ENCODE results near the gene PRSS27. TPM values are rescaled to one million over a fixed set of nuclear protein-coding genes. Genes with fewer than 3 reads are reported as not detected.
"Not testable (repeated sequence)": the region's sequence is repeated elsewhere in the genome, so short reads cannot be mapped to it uniquely, and the experiment has no call there.

The PRSS27 gene
- total RNA-seq, 1 donor from 2014 or later: 0.30 TPM

GRCh38 chr16:2669587-2669986 lies 50.4 kb downstream of the PRSS27 start:
- intact Hi-C loops (cut with DNase I); ATAC-seq (ENCODE audit: poor library complexity); DNase-seq: not testable (repeated sequence)

- DNase-seq; ATAC-seq (ENCODE audit: poor library complexity); intact Hi-C loops (cut with DNase I): not testable (repeated sequence)
These were observed 53.4 kb downstream of the PRSS27 start for GRCh38 chr16:2666671-2667070.

- ATAC-seq (ENCODE audit: poor library complexity) (no peak), DNase-seq (no peak)
- intact Hi-C loops (cut with DNase I): no loop called here
These were observed 55.4 kb downstream of the PRSS27 start for GRCh38 chr16:2664574-2664982.

GRCh38 chr16:2663553-2664546 lies 56.2 kb downstream of the PRSS27 start:
- ATAC-seq (ENCODE audit: poor library complexity): peak; percentile 47
- no peak for DNase-seq
- intact Hi-C loops (cut with DNase I): no loop called here

Other genes with a start within 250 kb of the PRSS27 start
- 0.19 TPM for gene NTN3, start 248.9 kb downstream of the PRSS27 start, total RNA-seq
- gene TBC1D24, start 245.1 kb downstream of the PRSS27 start, total RNA-seq: 11.8 TPM
- gene ATP6V0C, start 206.3 kb downstream of the PRSS27 start, total RNA-seq: 129 TPM
- gene AMDHD2, start 199.9 kb downstream of the PRSS27 start, total RNA-seq: 13.4 TPM
- not detected for gene CEMP1, start 188.8 kb downstream of the PRSS27 start, total RNA-seq
- 38.5 TPM for gene PDPK1, start 182.2 kb downstream of the PRSS27 start, total RNA-seq
- 9.8 TPM for gene KCTD5, start 37.7 kb downstream of the PRSS27 start, total RNA-seq
- gene SRRM2, start 32.4 kb upstream of the PRSS27 start, total RNA-seq: 243 TPM
- gene ELOB, start 57.1 kb upstream of the PRSS27 start, total RNA-seq: 299 TPM
- not detected for gene PRSS33, start 67.3 kb upstream of the PRSS27 start, total RNA-seq
- gene PRSS41, start 78.2 kb upstream of the PRSS27 start, total RNA-seq: not detected
- gene PRSS21, start 97.0 kb upstream of the PRSS27 start, total RNA-seq: not detected
- gene ZG16B, start 110.1 kb upstream of the PRSS27 start, total RNA-seq: not detected
- not detected for gene PRSS22, start 137.9 kb upstream of the PRSS27 start, total RNA-seq
- 27.9 TPM for gene FLYWCH2, start 163.0 kb upstream of the PRSS27 start, total RNA-seq
- gene FLYWCH1, start 191.7 kb upstream of the PRSS27 start, total RNA-seq: 36.8 TPM
- gene KREMEN2, start 244.1 kb upstream of the PRSS27 start, total RNA-seq: not detected
- gene PAQR4, start 249.1 kb upstream of the PRSS27 start, total RNA-seq: 7.7 TPM

Measured in Right ventricle myocardium superior (tissue), 1 donor.